ENCODE measurements around the gene PPFIA1. TPM values are rescaled to one million over a fixed set of nuclear protein-coding genes. Genes with fewer than 3 reads are reported as not detected.

PPFIA1 gene
- polyA plus RNA-seq, 1 donor from 2014 or later, result 13.7 TPM

DNA sequence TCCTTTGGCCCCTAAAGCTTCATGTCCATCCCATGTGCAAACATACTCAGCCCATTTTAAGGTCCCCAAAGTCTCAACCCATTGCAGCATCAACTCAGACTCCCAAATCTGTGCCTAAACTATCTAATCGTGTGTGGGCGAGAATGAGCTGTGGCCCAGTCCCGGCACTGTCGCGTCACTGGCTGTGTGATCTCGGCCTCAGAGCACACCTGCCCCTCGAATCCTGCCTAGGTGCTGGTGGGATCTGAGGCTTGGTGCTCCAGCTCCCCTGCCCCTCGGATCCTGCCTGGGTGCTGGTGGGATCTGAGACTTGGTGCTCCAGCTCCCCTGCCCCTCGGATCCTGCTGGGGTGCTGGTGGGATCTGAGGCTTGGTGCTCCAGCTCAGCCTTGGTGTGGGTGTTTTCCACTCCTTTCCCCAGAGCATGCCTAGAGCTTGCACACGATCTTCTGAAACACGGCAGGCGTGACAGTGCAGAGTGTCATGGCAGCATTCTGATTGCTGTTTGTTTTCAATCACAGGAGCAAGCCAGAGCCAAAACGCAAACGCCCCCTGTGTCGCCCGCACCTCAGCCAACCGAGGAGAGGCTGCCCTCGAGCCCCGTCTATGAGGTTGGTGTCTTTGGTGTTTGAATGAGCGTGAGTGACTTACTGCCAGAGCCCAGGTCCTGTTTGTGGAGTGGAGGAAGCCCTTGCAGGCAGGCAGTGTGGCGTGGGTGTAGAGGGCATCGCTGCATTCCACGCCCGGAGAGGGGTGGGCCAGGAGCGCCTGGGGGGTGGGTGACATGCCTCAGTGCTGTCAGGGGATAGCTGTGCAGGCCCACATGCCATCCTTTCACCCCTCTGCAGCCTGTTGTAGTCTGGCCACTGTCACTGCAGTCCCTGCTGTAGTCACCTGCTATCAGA, 160.4 kb downstream of the PPFIA1 start:
- Mint-ChIP-seq H3K9me3 (no peaks in the 10 kb centered on the region), H3K4me3 (no peak overlapping the region), H3K27ac (no peak overlapping the region), H3K4me1 (no peaks in the 10 kb centered on the region), H3K36me3 (no peaks in the 10 kb centered on the region), H3K27me3 (peaks cover 29% of the 10 kb centered on the region)

DNA sequence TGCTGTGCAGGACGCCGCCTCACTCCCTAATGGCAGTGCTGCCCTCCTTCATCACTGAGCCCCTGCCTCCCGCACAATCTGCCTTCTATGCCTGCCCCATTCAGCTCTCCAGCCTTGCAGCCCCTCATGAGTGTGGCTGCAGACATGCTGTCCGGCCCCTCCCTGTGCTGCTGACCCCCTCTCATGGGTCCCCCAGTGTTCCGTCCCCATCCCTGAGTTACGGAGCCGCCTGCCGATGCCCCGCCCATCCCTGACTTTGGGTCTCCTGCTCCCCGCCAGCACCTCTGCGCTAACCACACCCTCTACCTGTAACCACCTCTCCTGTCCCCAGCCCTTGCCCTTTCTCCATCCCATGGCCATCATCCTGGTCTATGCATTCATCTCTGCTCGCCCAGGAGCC, 161.1 kb downstream of the PPFIA1 start:
- Mint-ChIP-seq H3K27ac (no peak overlapping the region), H3K36me3 (no peaks in the 10 kb centered on the region), H3K4me1 (peaks cover 0 to 2% (median 0%) of the 10 kb centered on the region in 3 donors), H3K4me3 (no peak overlapping the region), H3K27me3 (peaks cover 32% of the 10 kb centered on the region), H3K9me3 (no peaks in the 10 kb centered on the region)

DNA sequence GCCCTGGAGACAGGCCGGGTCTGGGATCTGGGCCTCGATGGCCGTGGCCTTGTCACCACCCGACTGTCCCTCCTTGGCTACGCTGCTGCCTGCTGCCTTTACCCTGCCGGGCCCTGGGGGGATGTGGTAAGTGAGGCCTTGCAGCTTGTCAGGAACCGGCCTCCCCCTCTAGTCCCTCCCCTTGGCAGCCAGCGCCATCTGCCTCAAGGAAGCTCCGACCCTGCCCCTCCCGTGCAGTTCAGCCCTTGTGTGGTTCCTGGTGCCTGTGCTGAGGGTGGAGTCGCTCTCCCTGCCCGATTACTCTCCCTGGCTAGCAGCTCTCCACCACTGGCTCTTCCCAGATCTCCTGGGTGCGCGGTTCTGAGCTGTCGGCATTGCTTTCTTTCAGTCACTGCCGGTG, 161.6 kb downstream of the PPFIA1 start:
- Mint-ChIP-seq H3K4me1 (peaks cover 0 to 3% (median 0%) of the 10 kb centered on the region in 3 donors), H3K4me3 (no peak overlapping the region), H3K9me3 (no peaks in the 10 kb centered on the region), H3K36me3 (no peaks in the 10 kb centered on the region), H3K27me3 (peaks cover 34% of the 10 kb centered on the region), H3K27ac (no peak overlapping the region)

DNA sequence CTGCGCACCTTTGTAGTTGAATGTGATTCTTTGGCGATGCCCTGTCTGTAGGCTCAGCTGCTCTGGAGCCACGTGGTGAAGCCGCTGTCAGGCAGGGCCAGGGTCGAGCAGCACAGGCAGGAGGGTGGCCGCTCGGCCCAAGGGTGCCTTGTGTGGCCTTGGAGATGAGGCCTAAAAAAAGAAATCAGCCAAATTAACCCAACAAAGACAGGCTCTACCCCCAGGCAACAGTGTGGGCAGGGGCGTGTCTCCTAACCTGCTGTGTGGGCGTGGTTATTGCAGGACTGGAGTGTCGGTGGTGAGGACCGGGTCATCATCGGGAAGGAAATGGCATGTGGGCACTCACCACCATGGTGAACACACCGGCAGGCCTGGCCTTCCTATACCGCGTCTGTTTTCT, 162.1 kb downstream of the PPFIA1 start:
- Mint-ChIP-seq H3K9me3 (no peaks in the 10 kb centered on the region), H3K36me3 (no peaks in the 10 kb centered on the region), H3K4me1 (peaks cover 0 to 5% (median 2%) of the 10 kb centered on the region in 3 donors), H3K27me3 (peaks cover 37% of the 10 kb centered on the region), H3K27ac (no peak overlapping the region), H3K4me3 (no peak overlapping the region)

DNA sequence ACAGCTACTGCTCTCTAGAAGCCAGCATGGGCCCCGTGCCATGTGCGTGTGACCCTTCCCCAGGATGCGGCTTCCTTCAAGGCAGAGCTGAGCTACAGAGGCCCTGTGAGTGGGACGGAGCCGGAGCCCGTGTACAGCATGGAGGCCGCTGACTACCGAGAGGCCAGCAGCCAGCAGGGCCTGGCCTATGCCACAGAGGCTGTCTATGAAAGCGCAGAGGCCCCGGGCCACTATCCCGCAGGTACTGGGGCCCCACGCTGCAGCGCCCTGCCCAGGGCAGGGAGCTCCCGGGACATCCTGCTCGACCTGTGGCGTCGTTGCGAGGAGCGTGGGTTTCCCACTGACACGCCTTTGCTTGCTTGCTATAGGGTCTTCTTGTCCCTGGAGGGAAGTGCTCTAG, 162.5 kb downstream of the PPFIA1 start:
- Mint-ChIP-seq H3K27ac (no peak overlapping the region), H3K27me3 (peaks cover 41% of the 10 kb centered on the region), H3K9me3 (no peaks in the 10 kb centered on the region), H3K36me3 (no peaks in the 10 kb centered on the region), H3K4me3 (no peak overlapping the region), H3K4me1 (peaks cover 0 to 5% (median 2%) of the 10 kb centered on the region in 3 donors)

DNA sequence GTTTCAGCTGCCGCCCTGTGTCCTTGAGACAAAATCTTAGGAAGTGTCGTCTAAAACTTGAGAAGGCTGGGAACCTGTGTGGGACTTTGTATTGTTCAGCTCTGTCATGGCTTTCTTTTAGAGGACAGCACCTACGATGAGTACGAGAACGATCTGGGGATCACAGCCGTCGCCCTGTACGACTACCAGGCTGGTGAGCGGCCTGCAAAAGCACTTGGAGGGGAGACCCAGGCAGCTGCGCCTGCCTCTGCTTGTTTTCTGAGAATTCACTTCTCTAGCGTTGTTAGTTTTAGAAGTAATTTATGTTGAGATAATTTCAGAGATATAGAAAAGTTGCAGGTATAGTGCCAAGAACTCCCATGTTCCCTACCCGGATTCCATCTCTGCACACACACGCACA, 163.0 kb downstream of the PPFIA1 start:
- Mint-ChIP-seq H3K4me1 (peaks cover 0 to 5% (median 3%) of the 10 kb centered on the region in 3 donors), H3K27ac (no peak overlapping the region), H3K4me3 (no peak overlapping the region), H3K27me3 (peaks cover 43% of the 10 kb centered on the region), H3K36me3 (no peaks in the 10 kb centered on the region), H3K9me3 (no peaks in the 10 kb centered on the region)

Other genes with a start within 250 kb of the PPFIA1 start
- not detected for gene ANO1, start 192.4 kb upstream of the PPFIA1 start, polyA plus RNA-seq
- 21.0 TPM for gene FADD, start 67.4 kb upstream of the PPFIA1 start, polyA plus RNA-seq
- 0.74 TPM for gene CTTN, start 127.8 kb downstream of the PPFIA1 start, polyA plus RNA-seq

Measured in IgD-negative memory B cell (primary cell).